Measurements from ENCODE around the gene CABP1.
"Not testable (repeated sequence)": the region's sequence is repeated elsewhere in the genome, so short reads cannot be mapped to it uniquely, and the experiment has no call there.

Gene CABP1

GRCh38 chr12:120666571-120667390 is 26.4 kb downstream of the CABP1 start:
- in situ Hi-C loops (cut with HindIII; ENCODE audit: low sequenced_read_pairs): no loop called here

- in situ Hi-C loops (cut with HindIII; ENCODE audit: low sequenced_read_pairs): no loop called here
Observed at GRCh38 chr12:120668091-120668867, 27.9 kb downstream of the CABP1 start.

- in situ Hi-C loops (cut with HindIII; ENCODE audit: low sequenced_read_pairs): no loop called here
Observed at GRCh38 chr12:120668868-120669840, 28.7 kb downstream of the CABP1 start.

GRCh38 chr12:120670237-120670636 is 29.8 kb downstream of the CABP1 start:
- in situ Hi-C loops (cut with HindIII; ENCODE audit: low sequenced_read_pairs): not testable (repeated sequence)

GRCh38 chr12:120670667-120671066 is 30.2 kb downstream of the CABP1 start:
- in situ Hi-C loops (cut with HindIII; ENCODE audit: low sequenced_read_pairs): no loop called here

- in situ Hi-C loops (cut with HindIII; ENCODE audit: low sequenced_read_pairs): no loop called here
Observed at GRCh38 chr12:120674097-120674636, 33.7 kb downstream of the CABP1 start.

- in situ Hi-C loops (cut with HindIII; ENCODE audit: low sequenced_read_pairs): no loop called here
Observed at GRCh38 chr12:120677765-120678473, 37.5 kb downstream of the CABP1 start.

GRCh38 chr12:120678572-120678971 is 38.1 kb downstream of the CABP1 start:
- in situ Hi-C loops (cut with HindIII; ENCODE audit: low sequenced_read_pairs): no loop called here

- in situ Hi-C loops (cut with HindIII; ENCODE audit: low sequenced_read_pairs): no loop called here
Observed at GRCh38 chr12:120680165-120680738, 39.8 kb downstream of the CABP1 start.

GRCh38 chr12:120684523-120684932 is 44.1 kb downstream of the CABP1 start:
- in situ Hi-C loops (cut with HindIII; ENCODE audit: low sequenced_read_pairs): no loop called here

GRCh38 chr12:120685522-120685921 is 45.1 kb downstream of the CABP1 start:
- in situ Hi-C loops (cut with HindIII; ENCODE audit: low sequenced_read_pairs): no loop called here

GRCh38 chr12:120686151-120686689 is 45.8 kb downstream of the CABP1 start:
- in situ Hi-C loops (cut with HindIII; ENCODE audit: low sequenced_read_pairs): no loop called here

GRCh38 chr12:120686690-120687577 is 46.5 kb downstream of the CABP1 start, which contains the start of gene MLEC:
TSS of gene MLEC (plus strand) at chr12:120687149. CDS start at chr12:120687297, 148 bp downstream.
- in situ Hi-C loops (cut with HindIII; ENCODE audit: low sequenced_read_pairs): no loop called here

- in situ Hi-C loops (cut with HindIII; ENCODE audit: low sequenced_read_pairs): no loop called here
Observed at GRCh38 chr12:120687578-120688289, 47.3 kb downstream of the CABP1 start.

GRCh38 chr12:120688527-120689071 is 48.2 kb downstream of the CABP1 start:
- in situ Hi-C loops (cut with HindIII; ENCODE audit: low sequenced_read_pairs): no loop called here

- in situ Hi-C loops (cut with HindIII; ENCODE audit: low sequenced_read_pairs): no loop called here
Observed at GRCh38 chr12:120689397-120690082, 49.1 kb downstream of the CABP1 start.

- in situ Hi-C loops (cut with HindIII; ENCODE audit: low sequenced_read_pairs): no loop called here
Observed at GRCh38 chr12:120690083-120690450, 49.6 kb downstream of the CABP1 start.
